Liver (tissue), 9 donors: ENCODE results near the gene CANX. TPM values are rescaled to one million over a fixed set of nuclear protein-coding genes. Genes with fewer than 3 reads are reported as not detected.

Source experiments
- DNase-seq: peaks from one replicate; pipeline ENCODE4 v3.0.0-alpha.2; 2017; ENCODE audit warnings: low spot score
- H3K27ac ChIP-seq, 2 donors: one replicate each; pipeline ENCODE4 v1.7.0; 2013; ENCODE audit warnings: inconsistent platforms in 2 of 2, low read length in 2 of 2, control low read depth in 1 of 2, low read depth in 1 of 2, mild to moderate bottlenecking in 1 of 2
- H3K27me3 ChIP-seq, 4 donors: one replicate each; pipeline versions ENCODE4 v1.6.1 to v1.7.0; 2013; ENCODE audit warnings: low read length in 3 of 4, inconsistent platforms in 1 of 4, mild to moderate bottlenecking in 1 of 4, moderate library complexity in 1 of 4; ENCODE audit not compliant: control insufficient read depth in 4 of 4, insufficient read depth in 4 of 4
- H3K36me3 ChIP-seq, 4 donors: one replicate each; pipeline versions ENCODE4 v1.6.1 to v1.7.0; 2013; ENCODE audit warnings: low read length in 3 of 4, mild to moderate bottlenecking in 3 of 4, low read depth in 1 of 4, moderate library complexity in 1 of 4; ENCODE audit not compliant: control insufficient read depth in 4 of 4, insufficient read depth in 3 of 4
- H3K4me1 ChIP-seq, 4 donors: one replicate each; pipeline versions ENCODE4 v1.6.1 to v1.7.0; 2013; ENCODE audit warnings: low read length in 3 of 4, mild to moderate bottlenecking in 3 of 4, moderate library complexity in 1 of 4; ENCODE audit not compliant: control insufficient read depth in 4 of 4, insufficient read depth in 4 of 4
- H3K4me3 ChIP-seq, 3 donors: one replicate each; pipeline versions ENCODE4 v1.6.1 to v1.7.0; 2013; ENCODE audit warnings: low read length in 3 of 3, control low read depth in 1 of 3, low read depth in 1 of 3, mild to moderate bottlenecking in 1 of 3
- H3K9ac ChIP-seq, 2 donors: one replicate each; pipeline ENCODE4 v1.7.0; 2013; ENCODE audit warnings: low read length in 2 of 2, mild to moderate bottlenecking in 2 of 2, moderate library complexity in 2 of 2, control low read depth in 1 of 2, low read depth in 1 of 2
- H3K9me3 ChIP-seq, 4 donors: one replicate each; pipeline versions ENCODE4 v1.6.1 to v1.7.0; 2013; ENCODE audit warnings: low read length in 3 of 4; ENCODE audit not compliant: control insufficient read depth in 4 of 4
- ATF3 ChIP-seq: IDR thresholded peaks from 2 replicates; pipeline ENCODE4 v1.6.1; 2016; ENCODE audit warnings: antibody characterized with exemption
- CTCF ChIP-seq: fragments of 150-350 bp; IDR thresholded peaks from 2 replicates; pipeline ENCODE4 v1.5.1; 2017; ENCODE audit warnings: improper control_type of control experiment, low read depth, low read length; ENCODE audit not compliant: missing input control
- EGR1 ChIP-seq, 2 donors: IDR thresholded peaks; 2 replicates each; pipeline ENCODE4 v1.6.1; 2016 to 2018; ENCODE audit warnings: antibody characterized with exemption in 2 of 2, low read depth in 2 of 2
- FOXA2 ChIP-seq: IDR thresholded peaks from 2 replicates; pipeline ENCODE4 v1.6.1; 2016; ENCODE audit warnings: antibody characterized with exemption
- GABPA ChIP-seq, 2 donors: IDR thresholded peaks in 1 of 2; conservative IDR thresholded peaks in 1 of 2; 2 replicates each; pipeline ENCODE4 v1.6.1; 2016; ENCODE audit warnings: antibody characterized with exemption in 2 of 2, mild to moderate bottlenecking in 1 of 2, moderate library complexity in 1 of 2
- HNF4A ChIP-seq, 2 donors: conservative IDR thresholded peaks; 2 replicates each; pipeline ENCODE4 v1.6.1; 2016; ENCODE audit warnings: antibody characterized with exemption in 2 of 2, mild to moderate bottlenecking in 2 of 2
- HNF4G ChIP-seq: IDR thresholded peaks from 2 replicates; pipeline ENCODE4 v1.6.1; 2016; ENCODE audit warnings: antibody characterized with exemption
- JUND ChIP-seq, 2 donors: IDR thresholded peaks; 2 replicates each; pipeline ENCODE4 v1.6.1; 2016; ENCODE audit warnings: antibody characterized with exemption in 2 of 2
- MAX ChIP-seq: IDR thresholded peaks from 2 replicates; pipeline ENCODE4 v1.6.1; 2016; ENCODE audit warnings: antibody characterized with exemption
- NR2F2 ChIP-seq: IDR thresholded peaks from 2 replicates; pipeline ENCODE4 v1.6.1; 2016; ENCODE audit warnings: antibody characterized with exemption
- RAD21 ChIP-seq, 2 donors: IDR thresholded peaks; 2 replicates each; pipeline ENCODE4 v1.6.1; 2016; ENCODE audit warnings: antibody characterized with exemption in 2 of 2, mild to moderate bottlenecking in 2 of 2
- REST ChIP-seq: IDR thresholded peaks from 2 replicates; pipeline ENCODE4 v1.6.1; 2016; ENCODE audit warnings: antibody characterized with exemption, mild to moderate bottlenecking
- RXRA ChIP-seq, 2 donors: IDR thresholded peaks; 2 replicates each; pipeline ENCODE4 v1.6.1; 2017 to 2018; ENCODE audit warnings: antibody characterized with exemption in 2 of 2, mild to moderate bottlenecking in 1 of 2
- SP1 ChIP-seq: IDR thresholded peaks from 2 replicates; pipeline ENCODE4 v1.6.1; 2018; ENCODE audit warnings: antibody characterized with exemption, mild to moderate bottlenecking
- TAF1 ChIP-seq: conservative IDR thresholded peaks from 2 replicates; pipeline ENCODE4 v1.6.1; 2016; ENCODE audit warnings: antibody characterized with exemption, mild to moderate bottlenecking
- YY1 ChIP-seq: IDR thresholded peaks from 2 replicates; pipeline ENCODE4 v1.6.1; 2016; ENCODE audit warnings: antibody characterized with exemption, mild to moderate bottlenecking
- ZBTB33 ChIP-seq: IDR thresholded peaks from 2 replicates; pipeline ENCODE4 v1.6.1; 2016; ENCODE audit warnings: antibody characterized with exemption
- WGBS: extraction: QIAGEN DNeasy Blood & Tissue Kit; methylation state at CpG from one replicate; pipeline ENCODE4 v1.1.7; 2013; 5-methylcytosine and 5-hydroxymethylcytosine counted together
- polyA plus RNA-seq, 2 donors: library from polyadenylated mRNA; stranded (reverse) in 1 of 2; unstranded in 1 of 2; fragments of 200-250 nt in 1 of 2; fragments of >200 nt in 1 of 2; fragmentation: Nextera tagmentation in 1 of 2; extraction: Ambion mirVana in 1 of 2; gene quantifications; one replicate each; pipeline versions ENCODE4 v1.2.1 to v1.2.3, GENCODE V29; 2013 to 2015
- total RNA-seq, 2 donors: library from RNA; depleted of rRNA; stranded (reverse); fragments of >200 nt; gene quantifications; one replicate each; pipeline ENCODE4 v1.2.3, GENCODE V29; 2014
- donor health status: healthy.
- donor health status: healthy.
- donor health status: healthy.
- donor health status: healthy.
- donor health status: healthy.

The CANX gene
- total and polyA plus RNA-seq, 4 donors, result 129 to 628 (median 314) TPM

GRCh38 chr5:179777456-179777855 lies 78.7 kb downstream of the CANX start:
- peaks cover 6 to 46% (median 26%) of the 10 kb centered on the region in 4 donors for H3K36me3 ChIP-seq
- no peaks in the 10 kb centered on the region for H3K4me1 ChIP-seq
- H3K9ac ChIP-seq, result no peak overlapping the region
- no peaks in the 10 kb centered on the region for H3K9me3 ChIP-seq
- no peak for TF ChIP-seq TAF1
- TF ChIP-seq JUND (IDR thresholded peaks at IDR 0.05), result no peak
- TF ChIP-seq SP1, result no peak
- TF ChIP-seq REST, result no peak
- TF ChIP-seq CTCF, result no peak
- no peak for TF ChIP-seq ZBTB33
- TF ChIP-seq RXRA (IDR thresholded peaks at IDR 0.05), result no peak
- no peak for TF ChIP-seq FOXA2
- no peak overlapping the region for H3K27ac ChIP-seq
- H3K27me3 ChIP-seq, result no peaks in the 10 kb centered on the region
- no peak overlapping the region for H3K4me3 ChIP-seq
- 96% methylated on average over 10 of the region's 10 CpGs for WGBS
- DNase-seq, result no peak

GRCh38 chr5:179777909-179778308 lies 79.1 kb downstream of the CANX start:
- Histone ChIP-seq H3K27ac (no peak overlapping the region), H3K4me3 (no peak overlapping the region), H3K9me3 (no peaks in the 10 kb centered on the region), H3K4me1 (no peaks in the 10 kb centered on the region), H3K36me3 (peaks cover 6 to 43% (median 24%) of the 10 kb centered on the region in 4 donors), H3K27me3 (no peaks in the 10 kb centered on the region), H3K9ac (no peak overlapping the region)
- WGBS, result 82% methylated on average over 9 of the region's 9 CpGs
- no peak for DNase-seq
- no peak for TF ChIP-seq RAD21 (IDR thresholded peaks at IDR 0.05)
- no peak for TF ChIP-seq HNF4A (conservative IDR thresholded peaks at IDR 0.05)
- no peak for TF ChIP-seq CTCF
- no peak for TF ChIP-seq EGR1 (IDR thresholded peaks at IDR 0.05; ENCODE audit: low read depth in 2 of 2)
- TF ChIP-seq GABPA (IDR thresholded peaks at IDR 0.05 in 1 of 2, conservative IDR thresholded peaks at IDR 0.05 in 1 of 2), result no peak
- TF ChIP-seq YY1, result no peak
- no peak for TF ChIP-seq NR2F2
- TF ChIP-seq TAF1, result no peak
- no peak for TF ChIP-seq HNF4G
- TF ChIP-seq ATF3, result no peak
- TF ChIP-seq MAX, result no peak
- TF ChIP-seq JUND (IDR thresholded peaks at IDR 0.05), result no peak
- no peak for TF ChIP-seq FOXA2
- no peak for TF ChIP-seq ZBTB33
- TF ChIP-seq SP1, result no peak
